IMR-90 (cell line): Measurements from ENCODE around the gene SLC25A2.

Experiments used
- ELK1 ChIP-seq: fragments of 150-350 bp; IDR thresholded peaks from 2 replicates; pipeline ENCODE4 v1.6.1; 2016; ENCODE audit warnings: low read depth, mild to moderate bottlenecking, low read length, moderate library complexity, borderline replicate concordance
- POLR2A ChIP-seq: IDR thresholded peaks from 2 replicates; pipeline ENCODE4 v1.6.1; 2012; ENCODE audit warnings: mild to moderate bottlenecking, low read depth, low read length
- RFX5 ChIP-seq: IDR thresholded peaks from 2 replicates; pipeline ENCODE4 v1.8.0; 2012; ENCODE audit warnings: low read depth, mild to moderate bottlenecking, low read length, moderate library complexity

DNA sequence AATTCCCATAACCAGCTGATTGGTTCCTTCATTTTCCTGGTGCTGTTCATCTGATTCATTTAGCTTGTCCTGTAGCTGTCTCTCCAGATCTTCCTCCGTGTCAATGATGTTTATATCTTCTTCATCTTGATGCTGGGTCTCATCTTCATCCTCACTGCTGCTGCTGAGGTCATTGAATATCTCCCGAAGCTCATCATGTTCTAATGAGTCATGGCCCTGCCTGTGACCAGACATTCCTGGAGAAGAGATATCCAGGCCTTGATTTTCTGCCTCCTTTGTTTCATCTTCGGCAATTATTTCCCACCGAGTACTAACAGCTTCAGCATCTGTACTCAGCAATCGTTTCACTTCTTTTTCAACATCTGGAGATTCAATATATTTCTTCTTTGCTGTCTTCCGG, 15.4 kb upstream of the SLC25A2 start:
- no peak for TF ChIP-seq RFX5
- no peak for TF ChIP-seq ELK1
- no peak for TF ChIP-seq POLR2A
